ENCODE data around the gene TGFB3. TPM values are rescaled to one million over a fixed set of nuclear protein-coding genes. Genes with fewer than 3 reads are reported as not detected.
A peak's percentile ranks its signal among the peaks of the same experiment; 100 is the strongest.

Gene TGFB3
- total and polyA plus RNA-seq, 12 donors = 12.7 to 102 (median 45.0) TPM

DNA sequence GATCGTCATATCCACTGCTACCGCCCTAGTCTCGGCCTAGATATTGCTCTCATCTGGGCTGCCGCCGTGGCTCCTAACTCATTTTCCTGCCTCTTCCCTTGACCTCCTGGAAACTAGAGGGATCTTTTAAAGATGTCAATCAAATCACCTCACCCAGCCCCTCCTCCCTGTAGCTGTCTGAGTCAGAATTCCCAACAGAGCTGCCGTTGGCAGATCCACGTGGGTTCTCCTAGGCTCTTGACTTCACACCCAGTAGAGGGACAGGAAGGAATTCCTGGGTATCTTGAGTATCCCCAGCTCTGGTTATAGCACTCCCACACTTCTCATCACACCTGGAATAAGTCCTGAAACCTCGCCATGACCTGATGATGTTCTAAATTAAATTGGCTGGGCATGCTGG lies 11.9 kb downstream of the TGFB3 start:
- no peaks in the 10 kb centered on the region for H3K4me1 ChIP-seq (replicated peaks in 1 of 2)
- intact Hi-C loops (cut with DNase I) = no loop called here
- 70 to 72% (median 72%) methylated on average over 8 of the region's 8 CpGs for WGBS, 4 donors
- H3K36me3 ChIP-seq (replicated peaks in 1 of 2) = peaks cover 0 to 10% of the 10 kb centered on the region in 2 donors
- DNase-seq = peak in 1 of 7 donors; percentile 47
- no peak for TF ChIP-seq POLR2A (IDR thresholded peaks at IDR 0.05)
- TF ChIP-seq CTCF (IDR thresholded peaks at IDR 0.05) = no peak
- H3K27ac ChIP-seq = no peak overlapping the region
- no peaks in the 10 kb centered on the region for H3K9me3 ChIP-seq (replicated peaks in 1 of 3)
- no peaks in the 10 kb centered on the region for H3K27me3 ChIP-seq
- no peak overlapping the region for H3K4me3 ChIP-seq

DNA sequence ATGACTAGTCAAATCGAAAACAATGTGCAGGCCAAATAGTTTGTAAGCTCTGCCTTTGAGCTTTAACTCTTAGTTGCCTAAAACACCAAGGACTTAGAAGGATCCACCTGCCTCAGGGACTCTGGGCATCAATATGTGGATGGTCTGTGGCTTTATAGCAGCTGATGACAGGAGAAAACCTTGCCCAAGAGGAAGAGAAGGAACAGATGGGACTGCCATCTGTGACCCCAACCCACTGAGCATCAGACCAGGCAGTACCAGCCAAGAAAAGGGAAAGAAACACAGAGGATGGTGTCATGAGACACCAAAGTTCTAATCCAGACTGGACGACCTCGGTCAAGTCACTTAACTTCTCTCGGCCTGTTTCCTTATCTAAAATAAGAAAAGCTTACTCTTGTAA lies 12.7 kb downstream of the TGFB3 start:
- Histone ChIP-seq H3K27me3 (no peaks in the 10 kb centered on the region), H3K27ac (no peak overlapping the region), H3K36me3 (replicated peaks in 1 of 2) (peaks cover 0 to 13% of the 10 kb centered on the region in 2 donors), H3K4me1 (replicated peaks in 1 of 2) (no peaks in the 10 kb centered on the region), H3K9me3 (replicated peaks in 1 of 3) (no peaks in the 10 kb centered on the region), H3K4me3 (no peak overlapping the region)
- TF ChIP-seq CTCF (IDR thresholded peaks at IDR 0.05) (no peak), POLR2A (IDR thresholded peaks at IDR 0.05) (no peak)
- WGBS, 4 donors = 81 to 94% (median 82%) methylated on average over 4 of the region's 4 CpGs
- intact Hi-C loops (cut with DNase I) = no loop called here
- peak in 1 of 7 donors; percentile 2 for DNase-seq

GRCh38 chr14:75968456-75968855 lies 13.3 kb downstream of the TGFB3 start:
- peaks cover 0 to 13% of the 10 kb centered on the region in 2 donors for H3K36me3 ChIP-seq (replicated peaks in 1 of 2)
- no peaks in the 10 kb centered on the region for H3K9me3 ChIP-seq (replicated peaks in 1 of 3)
- no peaks in the 10 kb centered on the region for H3K27me3 ChIP-seq
- WGBS, 4 donors = 69 to 83% (median 76%) methylated on average over 3 to 4 of the region's 4 CpGs
- TF ChIP-seq CTCF (IDR thresholded peaks at IDR 0.05) = no peak
- no peak for TF ChIP-seq POLR2A (IDR thresholded peaks at IDR 0.05)
- H3K4me3 ChIP-seq = no peak overlapping the region
- no peak for DNase-seq
- H3K4me1 ChIP-seq (replicated peaks in 1 of 2) = no peaks in the 10 kb centered on the region
- no peak overlapping the region for H3K27ac ChIP-seq
- intact Hi-C loops (cut with DNase I) = no loop called here

GRCh38 chr14:75967866-75968265 lies 13.9 kb downstream of the TGFB3 start:
- no peaks in the 10 kb centered on the region for H3K9me3 ChIP-seq (replicated peaks in 1 of 3)
- intact Hi-C loops (cut with DNase I) = no loop called here
- DNase-seq = peak in 1 of 7 donors; percentile 44
- WGBS, 4 donors = 95 to 100% (median 97%) methylated on average over 3 of the region's 3 CpGs
- H3K4me1 ChIP-seq (replicated peaks in 1 of 2) = no peaks in the 10 kb centered on the region
- peaks cover 0 to 17% of the 10 kb centered on the region in 2 donors for H3K36me3 ChIP-seq (replicated peaks in 1 of 2)
- no peaks in the 10 kb centered on the region for H3K27me3 ChIP-seq
- TF ChIP-seq POLR2A (IDR thresholded peaks at IDR 0.05) (no peak), CTCF (IDR thresholded peaks at IDR 0.05) (no peak)
- H3K4me3 ChIP-seq = no peak overlapping the region
- H3K27ac ChIP-seq = no peak overlapping the region

All from adrenal gland (tissue), 12 donors.